IMR-90 (cell line): ENCODE measurements around the gene CYP4F3.

Source experiments
- BHLHE40 ChIP-seq: fragments of 150-350 bp; IDR thresholded peaks from 2 replicates; pipeline ENCODE4 v1.6.1; 2016; ENCODE audit warnings: mild to moderate bottlenecking, low read depth, low read length
- CEBPB ChIP-seq: IDR thresholded peaks from 2 replicates; pipeline ENCODE4 v1.6.1; 2012; ENCODE audit warnings: low read depth, low read length, improper control_type of control experiment
- CHD1 ChIP-seq: IDR thresholded peaks from 2 replicates; pipeline ENCODE4 v1.6.1; 2012; ENCODE audit warnings: low read depth, low read length, improper control_type of control experiment
- ELK1 ChIP-seq: fragments of 150-350 bp; IDR thresholded peaks from 2 replicates; pipeline ENCODE4 v1.6.1; 2016; ENCODE audit warnings: low read depth, mild to moderate bottlenecking, low read length, moderate library complexity, borderline replicate concordance
- MAFK ChIP-seq: IDR thresholded peaks from 2 replicates; pipeline ENCODE4 v1.6.1; 2012; ENCODE audit warnings: low read depth, low read length, improper control_type of control experiment
- MAZ ChIP-seq: IDR thresholded peaks from 2 replicates; pipeline ENCODE4 v1.6.1; 2012; ENCODE audit warnings: low read depth, mild to moderate bottlenecking, low read length, improper control_type of control experiment, moderate library complexity, borderline replicate concordance
- MXI1 ChIP-seq: IDR thresholded peaks from 2 replicates; pipeline ENCODE4 v1.6.1; 2012; ENCODE audit warnings: low read depth, mild to moderate bottlenecking, low read length, moderate library complexity, borderline replicate concordance
- RAD21 ChIP-seq: IDR thresholded peaks from 2 replicates; pipeline ENCODE4 v1.6.1; 2012; ENCODE audit warnings: low read length, improper control_type of control experiment
- RCOR1 ChIP-seq: IDR thresholded peaks from 2 replicates; pipeline ENCODE4 v1.6.1; 2012; ENCODE audit warnings: mild to moderate bottlenecking, low read length, improper control_type of control experiment; ENCODE audit not compliant: insufficient replicate concordance
- RFX5 ChIP-seq: IDR thresholded peaks from 2 replicates; pipeline ENCODE4 v1.8.0; 2012; ENCODE audit warnings: low read depth, mild to moderate bottlenecking, low read length, moderate library complexity
- SMC3 ChIP-seq: fragments of 150-350 bp; IDR thresholded peaks from 2 replicates; pipeline ENCODE4 v1.6.1; 2016; ENCODE audit warnings: low read depth, mild to moderate bottlenecking, antibody characterized with exemption, low read length, moderate library complexity
- TF ChIP-seq, protein P1 (sequence below): conservative IDR thresholded peaks from 2 replicates; pipeline ENCODE4 v1.5.1; 2012; ENCODE audit warnings: mild to moderate bottlenecking, low read depth, low read length, improper control_type of control experiment

- TF ChIP-seq, protein P1, sequence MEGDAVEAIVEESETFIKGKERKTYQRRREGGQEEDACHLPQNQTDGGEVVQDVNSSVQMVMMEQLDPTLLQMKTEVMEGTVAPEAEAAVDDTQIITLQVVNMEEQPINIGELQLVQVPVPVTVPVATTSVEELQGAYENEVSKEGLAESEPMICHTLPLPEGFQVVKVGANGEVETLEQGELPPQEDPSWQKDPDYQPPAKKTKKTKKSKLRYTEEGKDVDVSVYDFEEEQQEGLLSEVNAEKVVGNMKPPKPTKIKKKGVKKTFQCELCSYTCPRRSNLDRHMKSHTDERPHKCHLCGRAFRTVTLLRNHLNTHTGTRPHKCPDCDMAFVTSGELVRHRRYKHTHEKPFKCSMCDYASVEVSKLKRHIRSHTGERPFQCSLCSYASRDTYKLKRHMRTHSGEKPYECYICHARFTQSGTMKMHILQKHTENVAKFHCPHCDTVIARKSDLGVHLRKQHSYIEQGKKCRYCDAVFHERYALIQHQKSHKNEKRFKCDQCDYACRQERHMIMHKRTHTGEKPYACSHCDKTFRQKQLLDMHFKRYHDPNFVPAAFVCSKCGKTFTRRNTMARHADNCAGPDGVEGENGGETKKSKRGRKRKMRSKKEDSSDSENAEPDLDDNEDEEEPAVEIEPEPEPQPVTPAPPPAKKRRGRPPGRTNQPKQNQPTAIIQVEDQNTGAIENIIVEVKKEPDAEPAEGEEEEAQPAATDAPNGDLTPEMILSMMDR = no peak
- TF ChIP-seq MXI1 (no peak), MAZ (no peak), SMC3 (no peak), RAD21 (no peak), RCOR1 (no peak), MAFK (no peak), CEBPB (no peak), BHLHE40 (no peak), RFX5 (no peak), ELK1 (no peak), CHD1 (no peak)
Observed at GRCh38 chr19:15696654-15697194, 56.0 kb downstream of the CYP4F3 start.
